Mononuclear cell (primary cell): ENCODE data around the gene ANKRD28. TPM values are rescaled to one million over a fixed set of nuclear protein-coding genes. Genes with fewer than 3 reads are reported as not detected.
"Not testable (repeated sequence)": the region's sequence is repeated elsewhere in the genome, so short reads cannot be mapped to it uniquely, and the experiment has no call there.

Source experiments
- H3K27me3 ChIP-seq: 2 replicates; pipeline ENCODE4 v1.6.0; 2011; ENCODE audit warnings: low read length, control low read depth; ENCODE audit not compliant: insufficient read depth
- H3K4me1 ChIP-seq: 2 replicates; pipeline ENCODE4 v1.5.1; 2011; ENCODE audit warnings: mild to moderate bottlenecking, low read length, control low read depth; ENCODE audit not compliant: insufficient read depth
- H3K4me3 ChIP-seq: 2 replicates; pipeline ENCODE4 v1.5.1; 2011; ENCODE audit warnings: mild to moderate bottlenecking, low read length, moderate library complexity
- H3K9me3 ChIP-seq: 2 replicates; pipeline ENCODE4 v1.5.1; 2011; ENCODE audit warnings: low read depth, mild to moderate bottlenecking, control low read depth, low read length
- total RNA-seq: library from RNA; depleted of rRNA; stranded (reverse); fragments of >200 nt; gene quantifications from one replicate; pipeline ENCODE4 v1.2.3, GENCODE V29; 2012

ANKRD28 gene
- total RNA-seq, 1 donor, result 82.3 TPM

DNA sequence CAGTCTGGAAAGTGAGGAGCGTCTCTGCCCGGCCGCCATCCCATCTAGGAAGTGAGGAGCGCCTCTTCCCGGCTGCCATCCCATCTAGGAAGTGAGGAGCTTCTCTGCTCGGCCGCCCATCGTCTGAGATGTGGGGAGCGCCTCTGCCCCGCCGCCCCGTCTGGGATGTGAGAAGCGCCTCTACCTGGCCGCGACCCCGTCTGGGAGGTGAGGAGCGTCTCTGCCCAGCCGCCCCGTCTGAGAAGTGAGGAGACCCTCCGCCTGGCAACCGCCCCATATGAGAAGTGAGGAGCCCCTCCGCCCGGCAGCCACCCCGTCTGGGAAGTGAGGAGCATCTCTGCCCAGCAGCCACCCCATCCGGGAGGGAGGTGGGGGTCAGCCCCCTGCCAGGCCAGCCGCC, 55.5 kb downstream of the ANKRD28 start:
- H3K4me1 ChIP-seq, H3K4me3 ChIP-seq, H3K27me3 ChIP-seq: not testable (repeated sequence)

DNA sequence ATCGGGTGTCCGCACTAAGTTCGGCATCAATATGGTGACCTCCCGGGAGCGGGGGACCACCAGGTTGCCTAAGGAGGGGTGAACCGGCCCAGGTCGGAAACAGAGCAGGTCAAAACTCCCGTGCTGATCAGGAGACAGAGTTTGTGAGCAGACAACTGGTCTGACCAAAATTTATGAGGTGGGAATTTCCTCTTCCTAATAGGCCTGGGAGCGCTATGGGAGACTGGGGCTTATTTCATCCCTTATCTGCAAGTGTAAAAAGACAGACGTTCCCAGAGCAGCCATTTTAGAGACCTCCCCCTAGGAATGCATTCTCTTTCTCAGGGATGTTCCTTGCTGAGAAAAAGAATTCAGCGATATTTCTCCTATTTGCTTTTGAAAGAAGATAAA, 59.2 kb downstream of the ANKRD28 start:
- not testable (repeated sequence) for H3K4me1 ChIP-seq
- peaks cover 14% of the 10 kb centered on the region for H3K9me3 ChIP-seq

More for the DNA sequence above, 55.5 kb downstream of the ANKRD28 start:
- peaks cover 14% of the 10 kb centered on the region for H3K9me3 ChIP-seq

DNA sequence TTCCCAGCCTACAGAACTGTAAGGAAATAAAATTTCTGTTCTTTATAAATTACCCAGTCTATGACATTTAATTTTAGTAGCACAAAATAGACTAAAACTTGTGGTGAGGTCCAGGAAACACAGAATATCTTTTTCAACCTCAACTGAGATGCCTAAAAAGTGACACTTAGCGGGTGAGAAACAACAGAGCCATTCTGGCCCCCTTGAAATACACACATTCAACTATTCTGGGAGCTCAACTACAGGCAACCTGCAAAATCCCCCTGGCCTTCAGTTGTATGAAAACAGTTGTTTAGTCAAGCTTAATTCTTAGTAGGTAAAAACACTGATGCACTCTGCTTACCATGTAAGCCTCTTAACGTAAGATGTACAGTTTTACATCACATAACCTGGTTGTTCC, 66.8 kb downstream of the ANKRD28 start:
- no peaks in the 10 kb centered on the region for H3K9me3 ChIP-seq
- no peaks in the 10 kb centered on the region for H3K27me3 ChIP-seq
- H3K4me3 ChIP-seq, result no peak overlapping the region

More for the DNA sequence above, 59.2 kb downstream of the ANKRD28 start:
- H3K27me3 ChIP-seq, H3K4me3 ChIP-seq: not testable (repeated sequence)

DNA sequence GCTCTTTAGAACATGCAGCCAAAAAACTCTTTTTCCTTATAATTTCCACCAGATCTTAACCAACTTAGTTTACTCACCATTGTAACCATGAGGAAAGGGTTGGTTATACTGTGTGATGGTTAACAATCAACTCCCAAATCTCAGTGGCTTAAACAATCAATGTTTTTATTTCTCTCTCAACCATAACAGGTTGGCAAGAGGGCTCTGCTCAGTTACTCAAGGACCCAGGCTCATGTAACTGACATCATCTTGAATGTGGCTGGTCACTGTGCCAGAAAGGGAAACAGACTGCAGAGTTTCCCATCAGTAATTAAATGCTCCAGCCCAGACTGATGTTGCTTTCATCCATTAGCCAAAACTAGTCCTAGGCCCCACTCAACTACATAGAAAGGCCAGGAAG, 69.0 kb downstream of the ANKRD28 start:
- Histone ChIP-seq H3K9me3 (no peaks in the 10 kb centered on the region), H3K4me3 (no peak overlapping the region), H3K4me1 (no peaks in the 10 kb centered on the region), H3K27me3 (no peaks in the 10 kb centered on the region)

More for the DNA sequence above, 66.8 kb downstream of the ANKRD28 start:
- H3K4me1 ChIP-seq, result no peaks in the 10 kb centered on the region

DNA sequence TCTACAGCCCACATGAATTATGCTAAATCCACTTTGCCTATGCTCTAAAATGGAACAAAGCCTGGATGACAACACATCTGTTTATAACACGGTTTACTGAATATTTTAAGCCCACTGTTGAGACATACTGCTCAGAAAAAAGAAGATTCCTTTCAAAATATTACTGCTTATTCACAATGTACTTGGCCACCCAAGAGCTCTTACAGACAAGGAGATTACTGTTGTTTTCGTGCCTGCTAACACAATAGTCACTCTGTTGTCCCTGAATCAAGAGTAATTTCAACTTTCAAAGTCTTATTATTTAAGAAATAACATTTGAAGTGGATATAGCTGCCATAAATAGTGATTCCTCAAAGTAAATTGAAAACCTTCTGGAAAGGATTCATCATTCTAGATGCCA, 70.9 kb downstream of the ANKRD28 start:
- Histone ChIP-seq H3K9me3 (no peaks in the 10 kb centered on the region), H3K27me3 (no peaks in the 10 kb centered on the region), H3K4me1 (no peaks in the 10 kb centered on the region), H3K4me3 (no peak overlapping the region)

DNA sequence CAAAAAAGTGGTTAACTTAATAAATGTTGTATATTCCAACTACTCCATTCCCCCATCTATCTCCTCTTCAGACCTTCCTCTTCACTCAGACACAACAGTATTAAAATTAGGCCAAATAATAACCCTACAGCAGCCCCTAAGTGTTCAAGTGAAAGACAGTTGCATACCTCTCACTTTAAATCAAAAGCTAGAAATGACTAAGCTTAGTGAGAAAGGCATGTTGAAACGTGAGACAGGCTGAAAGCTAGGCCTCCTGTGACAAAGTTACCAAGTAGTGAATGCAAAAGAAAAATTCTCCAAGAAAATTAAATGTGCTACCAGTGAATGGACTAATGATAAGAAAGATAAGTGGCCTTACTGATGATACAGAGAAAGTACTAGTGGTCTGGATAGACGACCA, 71.7 kb downstream of the ANKRD28 start:
- Histone ChIP-seq H3K9me3 (no peaks in the 10 kb centered on the region), H3K4me1 (no peaks in the 10 kb centered on the region), H3K27me3 (no peaks in the 10 kb centered on the region), H3K4me3 (no peak overlapping the region)

DNA sequence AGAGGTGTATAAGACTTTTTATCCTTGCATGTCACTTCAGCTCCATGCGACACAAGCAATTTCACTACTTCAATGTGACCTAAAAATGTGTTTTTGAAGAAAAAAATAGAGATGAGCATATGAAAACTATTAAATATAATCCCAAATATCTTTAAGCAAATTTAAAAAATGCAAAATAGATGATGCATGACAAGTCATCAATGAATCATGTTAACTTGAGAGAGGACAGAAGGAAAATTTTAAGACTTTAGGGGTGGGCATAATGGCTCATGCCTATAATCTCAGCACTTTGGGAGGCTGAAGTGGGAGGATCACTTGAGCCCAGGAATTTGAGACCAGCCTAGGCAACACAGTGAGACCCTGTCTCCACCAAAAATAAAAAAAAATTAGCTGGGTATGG, 73.3 kb downstream of the ANKRD28 start:
- H3K4me3 ChIP-seq, result no peak overlapping the region
- no peaks in the 10 kb centered on the region for H3K4me1 ChIP-seq
- no peaks in the 10 kb centered on the region for H3K9me3 ChIP-seq
- no peaks in the 10 kb centered on the region for H3K27me3 ChIP-seq

DNA sequence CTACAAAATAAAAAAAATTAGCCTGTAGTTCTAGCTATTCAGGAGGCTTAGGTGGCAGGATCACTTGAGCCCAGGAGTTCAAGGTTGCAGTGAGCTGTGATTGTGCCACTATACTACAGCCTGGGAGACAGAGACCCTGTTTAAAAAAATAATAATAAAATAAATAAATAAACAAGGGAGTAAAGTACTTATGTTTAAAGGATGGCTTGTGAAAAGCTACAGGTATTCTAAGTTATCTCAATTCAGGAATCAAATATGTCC, 74.2 kb downstream of the ANKRD28 start:
- no peak overlapping the region for H3K4me3 ChIP-seq
- no peaks in the 10 kb centered on the region for H3K9me3 ChIP-seq
- H3K4me1 ChIP-seq, result no peaks in the 10 kb centered on the region
- H3K27me3 ChIP-seq, result no peaks in the 10 kb centered on the region

DNA sequence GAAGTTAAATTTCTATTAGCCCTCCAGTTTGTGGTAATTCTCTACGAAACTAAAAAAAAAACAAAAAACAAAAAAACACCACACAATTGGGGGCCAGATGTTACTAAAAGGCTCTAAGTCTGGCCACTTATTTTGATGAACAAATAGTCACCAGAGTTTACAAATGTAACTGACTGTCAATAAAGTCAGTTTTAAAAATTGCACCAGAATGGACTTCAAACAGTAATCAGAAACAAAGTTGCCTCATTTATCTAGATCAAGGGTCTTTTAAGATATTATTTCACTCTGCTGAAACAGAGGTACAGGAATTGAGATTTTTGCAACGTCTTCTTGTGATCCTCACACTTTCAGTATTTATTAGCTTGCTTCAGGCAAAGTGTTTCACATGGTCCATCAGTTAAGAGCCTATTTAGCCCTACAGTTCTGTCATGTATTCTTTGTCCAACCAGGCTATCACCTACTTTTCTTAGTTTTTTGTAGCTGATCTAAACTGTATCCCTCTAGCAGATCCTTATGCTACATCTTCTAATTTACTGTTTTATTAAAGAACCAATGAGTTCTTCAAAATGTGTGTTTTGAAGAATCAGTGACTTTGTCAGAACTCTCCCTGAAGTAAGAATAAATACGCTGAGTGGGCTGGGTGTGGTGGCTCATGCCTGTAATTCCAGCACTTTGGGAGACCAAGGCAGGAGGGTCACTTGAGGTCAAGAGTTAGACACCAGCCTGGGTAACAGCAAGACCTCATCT, 74.7 kb downstream of the ANKRD28 start:
- Histone ChIP-seq H3K27me3 (no peaks in the 10 kb centered on the region), H3K9me3 (no peaks in the 10 kb centered on the region), H3K4me3 (no peak overlapping the region), H3K4me1 (no peaks in the 10 kb centered on the region)

DNA sequence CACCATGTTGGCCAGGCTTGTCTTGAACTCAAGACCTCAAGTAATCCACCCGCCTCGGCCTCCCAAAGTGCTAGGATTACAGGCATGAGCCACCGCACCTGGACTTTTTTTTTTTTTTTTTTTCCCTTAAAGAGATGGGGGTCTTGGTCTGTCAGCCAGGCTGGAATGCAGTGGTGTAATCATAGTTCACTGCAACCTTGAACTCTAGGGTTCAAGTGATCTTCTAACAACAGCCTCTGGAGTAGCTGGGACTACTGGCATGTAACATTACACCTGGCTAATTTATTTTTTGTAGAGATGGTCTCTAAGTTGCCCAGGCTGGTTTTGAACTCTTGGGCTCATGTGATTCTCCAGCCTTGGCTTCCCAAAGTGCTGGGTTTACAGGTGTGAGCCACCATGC, 81.6 kb downstream of the ANKRD28 start:
- Histone ChIP-seq H3K27me3 (no peaks in the 10 kb centered on the region), H3K9me3 (no peaks in the 10 kb centered on the region), H3K4me3 (no peak overlapping the region), H3K4me1 (no peaks in the 10 kb centered on the region)

DNA sequence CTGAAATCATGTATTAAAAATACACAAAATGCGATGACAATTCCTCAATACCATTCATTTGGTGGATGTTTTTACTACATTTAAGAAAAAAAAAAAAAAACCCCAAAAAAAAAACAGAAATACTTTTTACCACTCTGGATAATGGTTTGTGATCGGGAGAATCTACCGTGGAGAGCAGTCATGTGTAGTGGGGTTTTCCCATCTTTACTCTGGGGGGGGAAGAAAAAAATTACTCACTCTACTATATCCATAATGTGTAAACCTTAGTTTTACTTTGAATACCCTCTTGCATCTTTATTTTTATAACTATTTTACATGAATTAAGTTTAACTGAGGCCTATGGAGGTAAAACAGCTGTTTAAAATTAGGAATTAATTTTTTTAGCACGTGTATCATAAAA, 83.3 kb downstream of the ANKRD28 start:
- Histone ChIP-seq H3K27me3 (no peaks in the 10 kb centered on the region), H3K4me1 (no peaks in the 10 kb centered on the region), H3K9me3 (no peaks in the 10 kb centered on the region), H3K4me3 (no peak overlapping the region)

DNA sequence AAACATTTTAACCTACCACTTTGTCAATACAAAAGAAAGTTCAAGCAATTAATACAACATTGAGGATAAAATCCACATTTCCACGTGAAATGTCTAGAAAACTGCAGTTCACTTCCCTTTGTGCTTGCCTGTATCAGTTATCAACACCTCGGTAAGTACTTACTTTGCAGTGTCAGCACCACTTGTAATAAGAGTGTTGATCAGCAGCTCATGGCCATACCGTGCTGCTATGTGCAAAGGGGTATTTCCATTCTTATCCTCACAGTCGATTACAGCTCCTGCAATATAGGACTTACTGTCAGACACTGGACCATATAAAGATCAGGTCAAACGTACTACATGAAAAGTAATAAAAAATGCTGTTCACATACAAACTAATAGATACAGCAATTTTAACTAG, 84.4 kb downstream of the ANKRD28 start:
- H3K9me3 ChIP-seq, result no peaks in the 10 kb centered on the region
- H3K27me3 ChIP-seq, result no peaks in the 10 kb centered on the region
- H3K4me1 ChIP-seq, result no peaks in the 10 kb centered on the region
- no peak overlapping the region for H3K4me3 ChIP-seq

DNA sequence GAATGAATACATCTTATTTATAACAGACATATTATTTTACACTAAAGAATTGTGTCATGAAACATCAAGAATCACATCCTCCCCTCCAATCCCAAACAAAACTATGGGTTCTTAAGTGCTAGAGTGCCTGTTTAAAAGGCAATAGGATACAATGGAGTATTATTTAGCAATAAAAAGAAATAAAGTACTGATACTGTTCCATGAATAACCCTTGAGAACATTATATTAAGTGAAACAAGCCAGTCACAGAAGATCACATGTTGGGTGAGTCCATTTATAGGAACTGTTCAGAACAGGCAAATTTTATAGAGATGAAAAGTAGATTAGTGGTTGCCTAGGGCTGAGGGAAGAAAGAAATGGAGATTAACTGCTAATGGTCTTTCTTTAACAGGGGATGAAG, 86.5 kb downstream of the ANKRD28 start:
- Histone ChIP-seq H3K27me3 (no peaks in the 10 kb centered on the region), H3K4me3 (no peak overlapping the region), H3K4me1 (no peaks in the 10 kb centered on the region), H3K9me3 (no peaks in the 10 kb centered on the region)

DNA sequence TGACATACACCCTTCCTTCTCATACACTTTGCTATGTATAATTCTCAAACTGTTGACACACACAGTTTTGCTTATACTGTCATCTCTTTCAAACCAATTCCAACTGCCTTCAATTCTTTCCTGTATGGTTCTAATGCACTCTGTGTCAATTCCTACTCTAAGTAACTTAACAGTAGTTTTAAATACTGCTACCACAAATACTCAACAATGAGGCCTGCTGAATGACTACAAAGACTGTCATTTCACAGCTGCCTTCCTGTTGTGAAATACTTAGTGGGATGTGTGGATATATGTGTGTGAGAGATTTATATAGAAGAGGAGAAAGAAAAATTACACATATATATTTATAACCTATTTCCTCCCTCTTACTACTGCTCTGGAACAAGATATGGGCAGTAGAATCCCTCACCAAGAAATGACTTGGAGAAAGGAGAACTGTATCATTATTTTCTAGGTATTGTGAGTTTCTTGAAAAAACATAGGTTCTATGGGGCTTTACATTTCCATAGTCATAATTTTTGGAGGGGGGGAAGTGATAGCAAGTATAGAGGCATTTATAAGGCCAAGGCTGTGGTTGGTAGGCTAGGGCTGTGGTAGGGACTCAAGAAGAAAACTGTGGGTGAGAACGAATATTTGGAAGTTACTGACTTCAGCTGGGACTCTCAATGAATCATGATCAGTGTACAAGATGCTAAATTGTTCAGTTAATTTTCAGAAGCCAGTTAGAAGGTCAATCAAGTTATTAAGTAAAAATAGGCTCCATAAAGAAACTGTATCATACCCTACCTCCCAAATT, 88.7 kb downstream of the ANKRD28 start:
- H3K4me3 ChIP-seq, result no peak overlapping the region
- H3K9me3 ChIP-seq, result no peaks in the 10 kb centered on the region
- no peaks in the 10 kb centered on the region for H3K4me1 ChIP-seq
- no peaks in the 10 kb centered on the region for H3K27me3 ChIP-seq

DNA sequence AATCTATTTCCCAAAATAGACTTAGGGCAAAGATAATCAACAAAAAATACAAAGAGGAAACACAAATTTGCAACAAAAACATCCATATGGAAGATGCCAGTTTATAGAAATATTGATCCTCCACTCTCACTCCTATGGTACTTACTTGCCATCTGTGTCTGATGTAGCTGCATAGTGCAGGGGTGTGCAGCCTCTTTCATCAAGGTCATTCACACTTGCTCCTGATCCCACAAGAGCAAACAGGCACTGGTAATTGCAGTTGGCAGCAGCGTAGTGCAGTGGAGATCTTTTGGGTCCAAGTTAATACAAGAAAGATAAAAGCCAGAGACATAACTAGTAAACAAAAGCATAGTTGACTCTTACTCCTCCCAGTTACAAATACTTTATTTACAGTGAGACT, 90.0 kb downstream of the ANKRD28 start:
- Histone ChIP-seq H3K9me3 (no peaks in the 10 kb centered on the region), H3K4me1 (no peaks in the 10 kb centered on the region), H3K27me3 (no peaks in the 10 kb centered on the region), H3K4me3 (no peak overlapping the region)

DNA sequence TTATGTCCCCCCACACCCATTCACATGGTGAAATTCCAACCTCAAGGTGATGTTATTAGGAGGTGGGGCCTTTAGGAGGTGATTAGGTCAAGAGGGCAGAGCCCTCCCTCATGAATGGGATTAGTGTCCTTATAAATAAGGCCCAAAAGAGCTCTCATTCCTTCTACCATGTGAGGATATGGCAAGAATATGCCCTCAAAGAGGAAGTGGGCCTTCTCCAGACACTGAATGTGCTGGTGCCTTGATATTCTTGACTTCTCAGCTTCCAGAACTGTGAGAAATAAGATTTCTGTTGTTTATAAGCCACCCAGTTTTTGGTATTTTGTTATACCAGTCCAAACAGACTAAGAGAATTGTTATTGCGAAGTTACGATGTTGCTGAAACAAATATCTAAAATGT, 94.4 kb downstream of the ANKRD28 start:
- H3K4me1 ChIP-seq, result no peaks in the 10 kb centered on the region
- H3K27me3 ChIP-seq, result no peaks in the 10 kb centered on the region
- no peak overlapping the region for H3K4me3 ChIP-seq
- H3K9me3 ChIP-seq, result no peaks in the 10 kb centered on the region
